SK-N-MC (cell line): ENCODE measurements around the gene SERPINB3.
"Not testable (repeated sequence)": the region's sequence is repeated elsewhere in the genome, so short reads cannot be mapped to it uniquely, and the experiment has no call there.

Source experiments
- DNase-seq: peaks from one replicate; pipeline ENCODE4 v3.0.0-alpha.2; 2011; ENCODE audit warnings: low read depth, low spot score
- H3K27ac ChIP-seq: fragments of 200-600 bp; sonication (generic); 2 replicates; pipeline ENCODE4 v1.5.1; 2016; ENCODE audit warnings: mixed run types
- H3K36me3 ChIP-seq: fragments of 200-600 bp; sonication (generic); 2 replicates; pipeline ENCODE4 v1.6.1; 2017; ENCODE audit warnings: antibody characterized with exemption, low read length, mixed read lengths; ENCODE audit not compliant: insufficient read depth
- H3K4me3 ChIP-seq: fragments of 200-600 bp; sonication (generic); 2 replicates; pipeline ENCODE4 v1.5.1; 2016
- H3K9ac ChIP-seq: fragments of 200-600 bp; sonication (generic); 2 replicates; pipeline ENCODE4 v1.8.0; 2017; ENCODE audit warnings: mixed run types, mixed read lengths; ENCODE audit not compliant: insufficient read length
- H3K9me3 ChIP-seq: fragments of 200-600 bp; sonication (generic); 2 replicates; pipeline ENCODE4 v1.6.1; 2017; ENCODE audit warnings: low read depth, mild to moderate bottlenecking, antibody characterized with exemption, low read length, moderate library complexity, mixed read lengths
- EZH2 ChIP-seq: fragments of 200-600 bp; sonication (generic); IDR thresholded peaks from one replicate; pipeline ENCODE4 v1.6.1; 2017; ENCODE audit warnings: antibody characterized with exemption
- FOXP2 ChIP-seq: optimal IDR thresholded peaks from 2 replicates; pipeline ENCODE3; 2011; ENCODE audit warnings: mild to moderate bottlenecking, moderate library complexity; ENCODE audit not compliant: insufficient read depth; ENCODE audit errors: extremely low read length, control extremely low read depth
- POLR2AphosphoS5 ChIP-seq: IDR thresholded peaks from 2 replicates; pipeline ENCODE4 v1.6.1; 2012; ENCODE audit warnings: mild to moderate bottlenecking, low read depth, low read length, borderline replicate concordance

Gene SERPINB3

GRCh38 chr18:63661750-63662149 lies at the start of gene SERPINB3:
Gene SERPINB3, minus strand, starts transcription at chr18:63661893. Its CDS starts 677 bp downstream, at chr18:63661216.
- not testable (repeated sequence) for H3K4me3 ChIP-seq, H3K27ac ChIP-seq, H3K9me3 ChIP-seq, H3K9ac ChIP-seq, H3K36me3 ChIP-seq, DNase-seq

- no peaks in the 10 kb centered on the region for H3K9me3 ChIP-seq
- no peak overlapping the region for H3K27ac ChIP-seq
- DNase-seq = no peak
- no peak overlapping the region for H3K4me3 ChIP-seq
- H3K36me3 ChIP-seq = no peaks in the 10 kb centered on the region
- H3K9ac ChIP-seq = no peak overlapping the region
- TF ChIP-seq FOXP2 (no peak), EZH2 (no peak), POLR2AphosphoS5 (no peak)
Observed at GRCh38 chr18:63708650-63709049, 47.0 kb upstream of the SERPINB3 start.

- Histone ChIP-seq H3K4me3 (no peak overlapping the region), H3K27ac (no peak overlapping the region), H3K9ac (no peak overlapping the region), H3K36me3 (no peaks in the 10 kb centered on the region), H3K9me3 (no peaks in the 10 kb centered on the region)
- no peak for TF ChIP-seq EZH2
- TF ChIP-seq POLR2AphosphoS5 = no peak
- no peak for TF ChIP-seq FOXP2
- no peak for DNase-seq
Observed at GRCh38 chr18:63707816-63708215, 46.1 kb upstream of the SERPINB3 start.

- Histone ChIP-seq H3K4me3 (no peak overlapping the region), H3K36me3 (no peaks in the 10 kb centered on the region), H3K27ac (no peak overlapping the region), H3K9me3 (no peaks in the 10 kb centered on the region), H3K9ac (no peak overlapping the region)
- no peak for DNase-seq
- no peak for TF ChIP-seq EZH2
- no peak for TF ChIP-seq FOXP2
- TF ChIP-seq POLR2AphosphoS5 = no peak
Observed at GRCh38 chr18:63705401-63705800, 43.7 kb upstream of the SERPINB3 start.

GRCh38 chr18:63702660-63703059 lies 41.0 kb upstream of the SERPINB3 start, which contains the start of gene SERPINB11:
Gene SERPINB11, plus strand, starts transcription at chr18:63702960. Its CDS starts 7,234 bp downstream, at chr18:63710194.
- Histone ChIP-seq H3K4me3 (no peak within 1 kb of the TSS), H3K27ac (no peak within 1 kb of the TSS), H3K36me3 (no peaks in the 10 kb centered on the region), H3K9ac (no peak within 1 kb of the TSS), H3K9me3 (no peaks in the 10 kb centered on the region)
- no peak for DNase-seq
- TF ChIP-seq FOXP2 = no peak
- no peak for TF ChIP-seq POLR2AphosphoS5
- TF ChIP-seq EZH2 = no peak

GRCh38 chr18:63701952-63702351 lies 40.3 kb upstream of the SERPINB3 start:
- no peak overlapping the region for H3K9ac ChIP-seq
- H3K36me3 ChIP-seq = no peaks in the 10 kb centered on the region
- H3K4me3 ChIP-seq = no peak overlapping the region
- no peak overlapping the region for H3K27ac ChIP-seq
- no peak for TF ChIP-seq POLR2AphosphoS5
- TF ChIP-seq FOXP2 = no peak
- TF ChIP-seq EZH2 = no peak
- no peaks in the 10 kb centered on the region for H3K9me3 ChIP-seq
- DNase-seq = no peak

- H3K9ac ChIP-seq = no peak overlapping the region
- H3K4me3 ChIP-seq = no peak overlapping the region
- TF ChIP-seq POLR2AphosphoS5 = no peak
- TF ChIP-seq EZH2 = no peak
- TF ChIP-seq FOXP2 = no peak
- no peaks in the 10 kb centered on the region for H3K9me3 ChIP-seq
- H3K36me3 ChIP-seq = no peaks in the 10 kb centered on the region
- H3K27ac ChIP-seq = no peak overlapping the region
- DNase-seq = no peak
Observed at GRCh38 chr18:63700501-63700900, 38.8 kb upstream of the SERPINB3 start.

GRCh38 chr18:63697097-63697660 lies 35.5 kb upstream of the SERPINB3 start:
- no peak overlapping the region for H3K27ac ChIP-seq
- H3K9me3 ChIP-seq = no peaks in the 10 kb centered on the region
- no peaks in the 10 kb centered on the region for H3K36me3 ChIP-seq
- no peak overlapping the region for H3K9ac ChIP-seq
- H3K4me3 ChIP-seq = no peak overlapping the region
- DNase-seq = no peak
- no peak for TF ChIP-seq FOXP2
- no peak for TF ChIP-seq EZH2
- no peak for TF ChIP-seq POLR2AphosphoS5

GRCh38 chr18:63689064-63689463 lies 27.4 kb upstream of the SERPINB3 start:
- no peak for TF ChIP-seq EZH2
- no peak for TF ChIP-seq FOXP2
- no peak for TF ChIP-seq POLR2AphosphoS5

GRCh38 chr18:63686871-63687270 lies 25.2 kb upstream of the SERPINB3 start:
- Histone ChIP-seq H3K27ac (no peak overlapping the region), H3K4me3 (no peak overlapping the region), H3K9ac (no peak overlapping the region), H3K36me3 (no peaks in the 10 kb centered on the region), H3K9me3 (no peaks in the 10 kb centered on the region)
- TF ChIP-seq EZH2 = no peak
- TF ChIP-seq POLR2AphosphoS5 = no peak
- TF ChIP-seq FOXP2 = no peak
- no peak for DNase-seq

More at GRCh38 chr18:63689064-63689463, 27.4 kb upstream of the SERPINB3 start:
- no peak overlapping the region for H3K4me3 ChIP-seq
- H3K36me3 ChIP-seq = no peaks in the 10 kb centered on the region
- no peak overlapping the region for H3K27ac ChIP-seq
- no peak overlapping the region for H3K9ac ChIP-seq
- no peaks in the 10 kb centered on the region for H3K9me3 ChIP-seq
- DNase-seq = no peak
